ENCODE data around the gene CGGBP1.

CGGBP1 gene

DNA sequence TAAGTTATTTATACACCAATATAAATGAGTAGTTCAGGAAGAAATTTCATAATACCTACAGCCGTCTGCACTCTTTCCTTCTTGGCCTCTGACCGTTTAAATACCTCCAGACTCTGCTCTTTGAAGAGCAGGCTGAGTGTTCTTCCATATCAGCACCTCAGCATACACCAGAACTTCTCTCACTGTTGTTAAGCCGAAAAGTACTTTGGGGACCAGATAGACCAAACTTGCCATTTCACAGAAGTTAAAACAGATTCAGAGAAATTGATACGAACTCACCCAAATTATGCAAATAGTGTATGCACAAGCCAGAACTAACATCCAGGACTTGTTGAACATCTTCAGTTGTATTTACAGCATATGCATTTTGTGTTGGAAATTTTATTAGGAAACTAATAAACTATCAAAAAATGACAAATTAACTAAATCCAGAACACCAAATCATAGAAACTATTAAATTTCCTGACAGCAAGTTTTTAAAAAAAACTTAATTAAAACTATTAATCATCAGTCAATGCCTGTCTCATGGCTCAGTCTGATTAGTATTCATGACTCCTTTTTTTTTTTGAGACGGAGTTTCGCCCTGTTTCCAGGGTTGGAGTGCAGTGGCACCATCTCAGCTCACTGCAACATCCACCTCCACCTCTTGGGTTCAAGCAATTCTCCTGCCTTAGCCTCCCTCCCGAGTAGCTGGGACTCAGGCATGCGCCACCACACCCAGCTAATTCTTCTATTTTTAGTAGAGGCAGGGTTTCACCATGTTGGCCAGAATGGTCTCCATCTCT lies 24.1 kb downstream of the CGGBP1 start:
- TF ChIP-seq CTCF (IDR thresholded peaks at IDR 0.05), result no peak
- Histone ChIP-seq H3K9me3 (ENCODE audit: control insufficient read depth, low read length) (no peaks in the 10 kb centered on the region), H3K9ac (no peak overlapping the region), H3K27ac (no peak overlapping the region), H2AFZ (no peak overlapping the region), H3K79me2 (no peaks in the 10 kb centered on the region), H3K4me1 (peaks cover 5% of the 10 kb centered on the region), H3K4me2 (ENCODE audit: low read length) (no peak overlapping the region), H3K4me3 (ENCODE audit: low read depth, low read length) (no peak overlapping the region), H3K36me3 (ENCODE audit: control insufficient read depth, insufficient read depth, low read length) (no peaks in the 10 kb centered on the region), H3K27me3 (ENCODE audit: control insufficient read depth, insufficient read depth, low read length) (no peaks in the 10 kb centered on the region)

DNA sequence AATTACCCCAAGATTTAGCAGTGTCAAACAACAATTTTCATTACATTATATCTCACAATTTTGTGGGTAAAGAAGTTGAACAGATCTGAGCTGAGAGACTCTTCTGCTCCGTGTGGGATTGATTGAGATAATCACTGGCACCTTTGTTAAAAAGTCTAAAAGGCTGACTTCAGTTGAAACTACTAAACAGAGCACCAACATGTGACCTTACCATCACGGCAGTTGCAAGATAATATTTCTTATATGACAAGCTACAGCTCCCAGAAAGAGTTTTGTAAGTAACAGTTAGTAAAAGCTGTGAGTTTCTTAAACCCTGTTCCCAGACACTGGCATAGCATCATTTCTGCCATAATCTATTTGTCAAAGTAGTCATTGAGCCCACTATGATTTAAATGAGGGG lies 25.0 kb downstream of the CGGBP1 start:
- H3K9ac ChIP-seq, result no peak overlapping the region

GRCh38 chr3:88033079-88033478 lies 25.7 kb downstream of the CGGBP1 start:
- H3K4me3 ChIP-seq (ENCODE audit: low read depth, low read length), result no peak overlapping the region
- no peak overlapping the region for H3K9ac ChIP-seq
- H3K9me3 ChIP-seq (ENCODE audit: control insufficient read depth, low read length), result no peaks in the 10 kb centered on the region
- no peak overlapping the region for H3K4me2 ChIP-seq (ENCODE audit: low read length)
- H3K27ac ChIP-seq, result no peak overlapping the region
- H3K36me3 ChIP-seq (ENCODE audit: control insufficient read depth, insufficient read depth, low read length), result no peaks in the 10 kb centered on the region
- H3K79me2 ChIP-seq, result no peaks in the 10 kb centered on the region
- H3K27me3 ChIP-seq (ENCODE audit: control insufficient read depth, insufficient read depth, low read length), result no peaks in the 10 kb centered on the region
- TF ChIP-seq CTCF (IDR thresholded peaks at IDR 0.05), result no peak
- H3K4me1 ChIP-seq, result peaks cover 5% of the 10 kb centered on the region
- H2AFZ ChIP-seq, result peak overlapping the region; percentile 87

More for the DNA sequence above, 25.0 kb downstream of the CGGBP1 start:
- H3K4me1 ChIP-seq, result peaks cover 5% of the 10 kb centered on the region
- no peaks in the 10 kb centered on the region for H3K27me3 ChIP-seq (ENCODE audit: control insufficient read depth, insufficient read depth, low read length)
- H3K9me3 ChIP-seq (ENCODE audit: control insufficient read depth, low read length), result no peaks in the 10 kb centered on the region
- H3K27ac ChIP-seq, result no peak overlapping the region
- H2AFZ ChIP-seq, result peak overlapping the region; percentile 60
- no peak for TF ChIP-seq CTCF (IDR thresholded peaks at IDR 0.05)
- no peak overlapping the region for H3K4me2 ChIP-seq (ENCODE audit: low read length)
- no peaks in the 10 kb centered on the region for H3K79me2 ChIP-seq
- no peaks in the 10 kb centered on the region for H3K36me3 ChIP-seq (ENCODE audit: control insufficient read depth, insufficient read depth, low read length)
- no peak overlapping the region for H3K4me3 ChIP-seq (ENCODE audit: low read depth, low read length)

DNA sequence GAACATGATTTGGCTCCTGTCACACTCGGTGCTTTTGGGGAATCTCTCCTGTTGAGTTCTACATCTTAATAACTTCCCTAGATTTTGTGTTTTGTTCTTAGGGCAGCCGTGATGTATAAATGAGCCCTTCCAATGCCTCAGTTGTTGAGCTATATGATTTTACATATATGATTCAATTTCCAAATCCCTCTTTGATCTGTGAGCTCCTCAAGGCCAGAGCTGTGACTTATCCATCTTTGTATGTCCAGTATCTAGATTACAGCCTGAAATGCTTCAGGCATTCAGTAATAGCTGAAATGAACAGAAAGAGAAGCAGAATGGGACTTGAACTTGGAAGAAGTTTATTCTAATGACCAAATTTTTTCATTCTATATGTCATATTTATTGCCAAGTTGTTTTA lies 26.6 kb downstream of the CGGBP1 start:
- Histone ChIP-seq H3K79me2 (no peaks in the 10 kb centered on the region), H3K4me1 (peaks cover 5% of the 10 kb centered on the region)
- TF ChIP-seq CTCF (IDR thresholded peaks at IDR 0.05), result no peak

GRCh38 chr3:88031642-88032077 lies 27.1 kb downstream of the CGGBP1 start:
- no peaks in the 10 kb centered on the region for H3K79me2 ChIP-seq
- H3K9ac ChIP-seq, result no peak overlapping the region
- H2AFZ ChIP-seq, result peak overlapping the region; percentile 87
- peak overlapping the region; percentile 23 for H3K4me3 ChIP-seq (ENCODE audit: low read depth, low read length)
- no peaks in the 10 kb centered on the region for H3K27me3 ChIP-seq (ENCODE audit: control insufficient read depth, insufficient read depth, low read length)
- no peak for TF ChIP-seq CTCF (IDR thresholded peaks at IDR 0.05)
- no peaks in the 10 kb centered on the region for H3K36me3 ChIP-seq (ENCODE audit: control insufficient read depth, insufficient read depth, low read length)
- peak overlapping the region; percentile 30 for H3K4me2 ChIP-seq (ENCODE audit: low read length)
- no peaks in the 10 kb centered on the region for H3K9me3 ChIP-seq (ENCODE audit: control insufficient read depth, low read length)
- peak overlapping the region; percentile 37 for H3K27ac ChIP-seq
- H3K4me1 ChIP-seq, result peaks cover 5% of the 10 kb centered on the region

More for the DNA sequence above, 26.6 kb downstream of the CGGBP1 start:
- H3K4me3 ChIP-seq (ENCODE audit: low read depth, low read length), result peak overlapping the region; percentile 23
- H2AFZ ChIP-seq, result peak overlapping the region; percentile 87
- peak overlapping the region; percentile 30 for H3K4me2 ChIP-seq (ENCODE audit: low read length)
- H3K9me3 ChIP-seq (ENCODE audit: control insufficient read depth, low read length), result no peaks in the 10 kb centered on the region
- H3K36me3 ChIP-seq (ENCODE audit: control insufficient read depth, insufficient read depth, low read length), result no peaks in the 10 kb centered on the region
- no peak overlapping the region for H3K9ac ChIP-seq
- H3K27me3 ChIP-seq (ENCODE audit: control insufficient read depth, insufficient read depth, low read length), result no peaks in the 10 kb centered on the region
- no peak overlapping the region for H3K27ac ChIP-seq

Measured in parathyroid adenoma (tissue), 2 donors.